Spleen (tissue), 11 donors: Measurements from ENCODE around the gene TADA2B. TPM values are rescaled to one million over a fixed set of nuclear protein-coding genes. Genes with fewer than 3 reads are reported as not detected.

Experiments used
- DNase-seq: peaks from one replicate; pipeline ENCODE4 v3.0.0-alpha.2; 2020
- H3K27ac ChIP-seq, 8 donors: fragments of 200-600 bp; sonication (generic) in 7 of 8; 1 replicate in 4 of 8; 2 replicates in 4 of 8; pipeline versions ENCODE4 v1.5.0 to v1.8.0; 2016 to 2021; ENCODE audit warnings: inconsistent platforms in 4 of 8, mild to moderate bottlenecking in 4 of 8, moderate library complexity in 1 of 8
- H3K27me3 ChIP-seq, 7 donors: fragments of 200-600 bp; sonication (generic) in 6 of 7; replicated peaks in 1 of 7; 1 replicate in 4 of 7; 2 replicates in 3 of 7; pipeline versions ENCODE4 v1.5.0 to v1.8.0; 2016 to 2021; ENCODE audit warnings: inconsistent platforms in 3 of 7, mild to moderate bottlenecking in 1 of 7
- H3K36me3 ChIP-seq, 6 donors: fragments of 200-600 bp; sonication (generic) in 5 of 6; 1 replicate in 4 of 6; 2 replicates in 2 of 6; pipeline versions ENCODE4 v1.5.0 to v1.8.0; 2016 to 2021; ENCODE audit warnings: inconsistent platforms in 2 of 6
- H3K4me1 ChIP-seq, 6 donors: fragments of 200-600 bp; sonication (generic) in 5 of 6; 1 replicate in 3 of 6; 2 replicates in 3 of 6; pipeline versions ENCODE4 v1.5.0 to v1.8.0; 2016 to 2021; ENCODE audit warnings: inconsistent platforms in 3 of 6
- H3K4me3 ChIP-seq, 8 donors: fragments of 200-600 bp; sonication (generic) in 7 of 8; 1 replicate in 4 of 8; 2 replicates in 4 of 8; pipeline versions ENCODE4 v1.5.0 to v1.8.0; 2016 to 2021; ENCODE audit warnings: inconsistent platforms in 4 of 8, mild to moderate bottlenecking in 4 of 8, moderate library complexity in 2 of 8
- H3K9me3 ChIP-seq, 8 donors: fragments of 200-600 bp; sonication (generic) in 7 of 8; 1 replicate in 4 of 8; 2 replicates in 4 of 8; pipeline versions ENCODE4 v1.5.0 to v1.8.0; 2016 to 2021; ENCODE audit warnings: inconsistent platforms in 4 of 8
- POLR2A ChIP-seq, 3 donors: fragments of 450-650 bp; IDR thresholded peaks; one replicate each; pipeline ENCODE4 v1.5.1; 2017; ENCODE audit warnings: antibody characterized with exemption in 3 of 3, mild to moderate bottlenecking in 1 of 3
- POLR2AphosphoS5 ChIP-seq, 3 donors: sonication (generic); formaldehyde crosslinking; IDR thresholded peaks; one replicate each; pipeline ENCODE4 v1.5.1; 2017; ENCODE audit warnings: antibody characterized with exemption in 3 of 3
- WGBS, 5 donors: extraction: QIAGEN DNeasy Blood & Tissue Kit in 3 of 5; methylation state at CpG; one replicate each; pipeline versions ENCODE4 v1.1.5 to v1.1.7; 2013 to 2018; 5-methylcytosine and 5-hydroxymethylcytosine counted together
- intact Hi-C: fragments of 100-400 bp; cut with DNase I; formaldehyde crosslinking; loops from one replicate; pipeline ENCODE4 v1.15.0; 2023; ENCODE audit warnings: low total_unique reads
- polyA plus RNA-seq, 3 donors: library from polyadenylated mRNA; stranded (reverse); fragments of 200-250 nt; gene quantifications; one replicate each; pipeline ENCODE4 v1.2.1, GENCODE V29; 2013
- total RNA-seq, 7 donors: library from RNA; depleted of rRNA in 3 of 7; stranded (reverse); fragments of >200 nt in 3 of 7; fragmentation: NEBNext Ultra II Directional in 4 of 7; extraction: Animal tissue kit (Norgen Biotek cat#: 25700) in 4 of 7; gene quantifications; one replicate each; pipeline versions ENCODE4 v1.1.0 to v1.2.1, GENCODE V29; 2016 to 2021
- TF ChIP-seq, protein P1 (sequence below), 11 experiments: fragments of 200-600 bp in 7 of 11; fragments of 450-650 bp in 4 of 11; sonication (generic) in 4 of 11; IDR thresholded peaks in 8 of 11; conservative IDR thresholded peaks in 3 of 11; 1 replicate in 7 of 11; 2 replicates in 4 of 11; pipeline versions ENCODE4 v1.4.0 to v1.8.0; 2016 to 2021; ENCODE audit warnings: antibody characterized with exemption in 11 of 11, inconsistent platforms in 4 of 11, mild to moderate bottlenecking in 1 of 11
- donor health status: healthy with polysubstance abuse.
- donor health status: DM: no; HTN: no; CAD: no; lungs with moderate emphysema.
- donor health status: DM: no; HTN: no; CAD: no.
- donor health status: Bipolar disorder and iron deficiency.
- donor health status: healthy.
- donor health status: DM: no; HTN: no; CAD: no.
- donor health status: DM: yes; HTN: yes; CAD: no.

Gene TADA2B
- total and polyA plus RNA-seq, 10 donors = 9.9 to 32.2 (median 25.8) TPM

DNA sequence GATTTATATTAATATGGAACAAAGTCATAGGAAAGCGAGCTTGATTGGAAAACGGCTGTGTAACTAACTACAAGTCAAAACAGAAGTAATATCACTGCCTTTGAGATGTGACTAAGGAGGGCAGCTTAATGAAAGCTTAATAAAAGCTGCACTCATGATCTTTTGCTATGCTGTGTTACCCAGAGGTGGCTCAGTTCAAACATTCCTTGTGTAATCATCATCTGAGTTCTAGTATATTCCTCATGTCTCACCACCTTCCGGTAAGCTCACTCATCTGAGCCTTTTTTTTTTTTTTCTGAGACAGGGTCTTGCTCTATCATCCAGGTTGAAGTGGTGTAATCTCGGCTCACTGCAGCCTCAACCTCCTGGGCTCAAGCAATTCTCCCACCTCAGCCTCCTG, 19.6 kb downstream of the TADA2B start:
- Histone ChIP-seq H3K27me3 (no peaks in the 10 kb centered on the region), H3K4me3 (no peak overlapping the region), H3K27ac (peak overlapping the region in 1 of 8 donors; percentile 21), H3K4me1 (peaks cover 24 to 95% (median 56%) of the 10 kb centered on the region in 6 donors), H3K36me3 (peaks cover 0 to 79% (median 57%) of the 10 kb centered on the region in 6 donors), H3K9me3 (no peaks in the 10 kb centered on the region)
- DNase-seq = no peak
- TF ChIP-seq, protein P1, sequence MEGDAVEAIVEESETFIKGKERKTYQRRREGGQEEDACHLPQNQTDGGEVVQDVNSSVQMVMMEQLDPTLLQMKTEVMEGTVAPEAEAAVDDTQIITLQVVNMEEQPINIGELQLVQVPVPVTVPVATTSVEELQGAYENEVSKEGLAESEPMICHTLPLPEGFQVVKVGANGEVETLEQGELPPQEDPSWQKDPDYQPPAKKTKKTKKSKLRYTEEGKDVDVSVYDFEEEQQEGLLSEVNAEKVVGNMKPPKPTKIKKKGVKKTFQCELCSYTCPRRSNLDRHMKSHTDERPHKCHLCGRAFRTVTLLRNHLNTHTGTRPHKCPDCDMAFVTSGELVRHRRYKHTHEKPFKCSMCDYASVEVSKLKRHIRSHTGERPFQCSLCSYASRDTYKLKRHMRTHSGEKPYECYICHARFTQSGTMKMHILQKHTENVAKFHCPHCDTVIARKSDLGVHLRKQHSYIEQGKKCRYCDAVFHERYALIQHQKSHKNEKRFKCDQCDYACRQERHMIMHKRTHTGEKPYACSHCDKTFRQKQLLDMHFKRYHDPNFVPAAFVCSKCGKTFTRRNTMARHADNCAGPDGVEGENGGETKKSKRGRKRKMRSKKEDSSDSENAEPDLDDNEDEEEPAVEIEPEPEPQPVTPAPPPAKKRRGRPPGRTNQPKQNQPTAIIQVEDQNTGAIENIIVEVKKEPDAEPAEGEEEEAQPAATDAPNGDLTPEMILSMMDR (IDR thresholded peaks at IDR 0.05 in 8 of 11, conservative IDR thresholded peaks at IDR 0.05 in 3 of 11) = no peak
- TF ChIP-seq POLR2AphosphoS5 (IDR thresholded peaks at IDR 0.05) (no peak), POLR2A (IDR thresholded peaks at IDR 0.05) (no peak)
- intact Hi-C loops = no loop called here
- 92 to 97% (median 96%) methylated on average over 4 of the region's 4 CpGs for whole genome bisulfite sequencing, 5 donors

- H3K27me3 ChIP-seq = no peaks in the 10 kb centered on the region
- intact Hi-C loops = no loop called here
- H3K36me3 ChIP-seq = peaks cover 0 to 74% (median 57%) of the 10 kb centered on the region in 6 donors
- H3K9me3 ChIP-seq = no peaks in the 10 kb centered on the region
- no peak for DNase-seq
- H3K4me1 ChIP-seq = peaks cover 24 to 91% (median 54%) of the 10 kb centered on the region in 6 donors
- no peak for TF ChIP-seq POLR2A (IDR thresholded peaks at IDR 0.05)
- no peak for TF ChIP-seq POLR2AphosphoS5 (IDR thresholded peaks at IDR 0.05)
- TF ChIP-seq, protein P1 (IDR thresholded peaks at IDR 0.05 in 8 of 11, conservative IDR thresholded peaks at IDR 0.05 in 3 of 11) = no peak
- WGBS, 5 donors = 82 to 98% (median 91%) methylated on average over 4 of the region's 4 CpGs
- no peak overlapping the region for H3K4me3 ChIP-seq
- H3K27ac ChIP-seq = no peak overlapping the region
Measured at GRCh38 chr4:7063362-7063761, 20.2 kb downstream of the TADA2B start.

- H3K4me3 ChIP-seq = peak overlapping the region in 4 of 8 donors; percentile 75 to 97 (median 90)
- H3K27ac ChIP-seq = peak overlapping the region in 4 of 8 donors; percentile 13 to 99 (median 96)
- no peak for DNase-seq
- intact Hi-C loops = no loop called here
- 89 to 99% (median 92%) methylated on average over 11 of the region's 11 CpGs for WGBS, 5 donors
- H3K27me3 ChIP-seq = peaks cover 0 to 1% (median 0%) of the 10 kb centered on the region in 7 donors
- H3K9me3 ChIP-seq = no peaks in the 10 kb centered on the region
- H3K36me3 ChIP-seq = peaks cover 0 to 48% (median 36%) of the 10 kb centered on the region in 6 donors
- TF ChIP-seq POLR2AphosphoS5 (IDR thresholded peaks at IDR 0.05) (no peak), POLR2A (IDR thresholded peaks at IDR 0.05) (no peak)
- TF ChIP-seq, protein P1 (IDR thresholded peaks at IDR 0.05 in 8 of 11, conservative IDR thresholded peaks at IDR 0.05 in 3 of 11) = no peak
- peaks cover 24 to 88% (median 59%) of the 10 kb centered on the region in 6 donors for H3K4me1 ChIP-seq
Measured at GRCh38 chr4:7066006-7066405, 22.8 kb downstream of the TADA2B start.

DNA sequence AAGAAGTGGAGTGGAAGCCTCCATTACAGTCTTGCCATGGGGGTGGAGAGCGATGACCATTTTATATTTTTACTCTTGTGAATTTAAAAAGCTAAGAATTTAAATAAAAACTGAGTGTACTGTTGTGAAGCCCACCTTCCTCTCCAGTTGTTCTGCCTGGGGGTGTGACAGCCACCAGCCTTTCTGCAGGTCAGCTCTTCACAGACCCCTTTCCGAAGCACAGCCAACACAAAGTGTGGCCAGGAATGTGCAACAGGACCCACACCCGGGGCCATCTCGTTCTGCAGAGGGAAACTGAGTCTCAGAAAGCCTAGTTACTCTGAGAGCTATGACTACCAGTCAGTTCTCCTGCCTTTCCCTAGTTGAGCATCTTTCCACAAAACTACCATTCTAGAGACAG, 23.3 kb downstream of the TADA2B start:
- intact Hi-C loops = no loop called here
- peaks cover 0 to 43% (median 31%) of the 10 kb centered on the region in 6 donors for H3K36me3 ChIP-seq
- H3K27ac ChIP-seq = peak overlapping the region; percentile 93 to 99 (median 94)
- peaks cover 24 to 85% (median 58%) of the 10 kb centered on the region in 6 donors for H3K4me1 ChIP-seq
- DNase-seq = no peak
- 84 to 97% (median 95%) methylated on average over 4 of the region's 4 CpGs for WGBS, 5 donors
- H3K27me3 ChIP-seq = peaks cover 0 to 6% (median 0%) of the 10 kb centered on the region in 7 donors
- H3K9me3 ChIP-seq = no peaks in the 10 kb centered on the region
- TF ChIP-seq POLR2AphosphoS5 (IDR thresholded peaks at IDR 0.05) (no peak), POLR2A (IDR thresholded peaks at IDR 0.05) (no peak)
- TF ChIP-seq, protein P1 (IDR thresholded peaks at IDR 0.05 in 8 of 11, conservative IDR thresholded peaks at IDR 0.05 in 3 of 11) = no peak
- peak overlapping the region in 7 of 8 donors; percentile 75 to 99 (median 97) for H3K4me3 ChIP-seq
